ENCODE data around the gene TEX19.

TEX19 gene

DNA sequence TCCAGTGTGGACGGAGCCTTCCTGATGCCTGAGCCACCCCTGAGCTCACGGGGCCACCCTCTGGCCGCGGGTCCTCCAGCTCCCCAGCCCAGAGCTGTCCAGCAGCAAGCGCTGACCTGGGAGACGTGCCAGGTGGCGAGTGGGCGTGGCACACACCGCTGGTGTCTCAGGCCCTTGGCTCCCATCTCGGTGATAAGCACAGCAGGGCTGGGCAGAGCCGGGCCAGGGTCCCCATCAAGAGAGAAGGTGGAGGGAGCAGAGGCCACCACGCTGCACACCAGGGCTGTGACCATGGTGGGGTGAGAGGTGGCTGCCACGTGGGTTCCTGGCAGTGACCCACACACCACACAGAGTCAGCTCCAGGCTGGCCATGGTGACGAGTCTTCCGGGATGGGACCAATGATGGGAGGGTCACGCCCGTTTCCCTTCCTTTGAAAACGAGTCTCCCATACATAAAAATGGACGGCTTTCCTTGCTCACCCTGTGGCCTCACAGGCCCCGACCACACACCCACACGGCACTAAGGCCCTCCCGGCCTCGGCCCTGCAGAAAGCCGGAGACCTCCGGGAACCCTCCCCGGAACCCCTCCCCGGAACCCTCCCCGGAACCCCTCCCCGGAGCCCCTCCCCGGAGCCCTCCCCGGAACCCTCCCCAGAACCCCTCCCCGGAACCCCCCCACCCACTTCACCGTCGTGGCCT, 29.3 kb downstream of the TEX19 start:
- DNase-seq (ENCODE audit: low read depth), result no peak
- no peak overlapping the region for H3K4me3 ChIP-seq (ENCODE audit: low read depth, low read length)
- TF ChIP-seq, protein P1, sequence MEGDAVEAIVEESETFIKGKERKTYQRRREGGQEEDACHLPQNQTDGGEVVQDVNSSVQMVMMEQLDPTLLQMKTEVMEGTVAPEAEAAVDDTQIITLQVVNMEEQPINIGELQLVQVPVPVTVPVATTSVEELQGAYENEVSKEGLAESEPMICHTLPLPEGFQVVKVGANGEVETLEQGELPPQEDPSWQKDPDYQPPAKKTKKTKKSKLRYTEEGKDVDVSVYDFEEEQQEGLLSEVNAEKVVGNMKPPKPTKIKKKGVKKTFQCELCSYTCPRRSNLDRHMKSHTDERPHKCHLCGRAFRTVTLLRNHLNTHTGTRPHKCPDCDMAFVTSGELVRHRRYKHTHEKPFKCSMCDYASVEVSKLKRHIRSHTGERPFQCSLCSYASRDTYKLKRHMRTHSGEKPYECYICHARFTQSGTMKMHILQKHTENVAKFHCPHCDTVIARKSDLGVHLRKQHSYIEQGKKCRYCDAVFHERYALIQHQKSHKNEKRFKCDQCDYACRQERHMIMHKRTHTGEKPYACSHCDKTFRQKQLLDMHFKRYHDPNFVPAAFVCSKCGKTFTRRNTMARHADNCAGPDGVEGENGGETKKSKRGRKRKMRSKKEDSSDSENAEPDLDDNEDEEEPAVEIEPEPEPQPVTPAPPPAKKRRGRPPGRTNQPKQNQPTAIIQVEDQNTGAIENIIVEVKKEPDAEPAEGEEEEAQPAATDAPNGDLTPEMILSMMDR (IDR thresholded peaks at IDR 0.05; ENCODE audit: low read depth, low read length, missing control alignments), result no peak

DNA sequence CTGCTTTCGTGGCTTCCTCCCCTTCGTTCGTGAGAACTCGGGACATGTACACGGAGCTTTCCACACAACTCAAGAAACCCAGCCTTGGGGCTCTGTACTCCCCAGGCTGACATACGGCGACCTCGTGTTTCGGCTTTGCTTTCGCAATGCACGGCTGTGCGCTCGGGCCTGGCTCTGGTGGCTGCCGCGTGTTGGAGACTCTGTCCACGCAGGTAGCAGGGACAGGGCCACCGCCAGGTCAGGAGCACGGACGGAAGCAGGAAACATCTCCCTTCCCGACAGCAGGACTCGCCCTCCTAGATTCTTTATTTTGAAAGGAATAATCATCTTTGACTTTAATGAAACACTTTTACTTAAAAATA, 29.9 kb downstream of the TEX19 start:
- DNase-seq (ENCODE audit: low read depth), result no peak
- TF ChIP-seq, protein P1 (IDR thresholded peaks at IDR 0.05; ENCODE audit: low read depth, low read length, missing control alignments), result no peak
- H3K4me3 ChIP-seq (ENCODE audit: low read depth, low read length), result no peak overlapping the region

- no peak overlapping the region for H3K4me3 ChIP-seq (ENCODE audit: low read depth, low read length)
- TF ChIP-seq, protein P1 (IDR thresholded peaks at IDR 0.05; ENCODE audit: low read depth, low read length, missing control alignments), result no peak
- no peak for DNase-seq (ENCODE audit: low read depth)
Measured at GRCh38 chr17:82389379-82389778, 30.3 kb downstream of the TEX19 start.

GRCh38 chr17:82390015-82390859, 31.2 kb downstream of the TEX19 start:
- no peak overlapping the region for H3K4me3 ChIP-seq (ENCODE audit: low read depth, low read length)
- TF ChIP-seq, protein P1 (IDR thresholded peaks at IDR 0.05; ENCODE audit: low read depth, low read length, missing control alignments), result no peak
- no peak for DNase-seq (ENCODE audit: low read depth)

DNA sequence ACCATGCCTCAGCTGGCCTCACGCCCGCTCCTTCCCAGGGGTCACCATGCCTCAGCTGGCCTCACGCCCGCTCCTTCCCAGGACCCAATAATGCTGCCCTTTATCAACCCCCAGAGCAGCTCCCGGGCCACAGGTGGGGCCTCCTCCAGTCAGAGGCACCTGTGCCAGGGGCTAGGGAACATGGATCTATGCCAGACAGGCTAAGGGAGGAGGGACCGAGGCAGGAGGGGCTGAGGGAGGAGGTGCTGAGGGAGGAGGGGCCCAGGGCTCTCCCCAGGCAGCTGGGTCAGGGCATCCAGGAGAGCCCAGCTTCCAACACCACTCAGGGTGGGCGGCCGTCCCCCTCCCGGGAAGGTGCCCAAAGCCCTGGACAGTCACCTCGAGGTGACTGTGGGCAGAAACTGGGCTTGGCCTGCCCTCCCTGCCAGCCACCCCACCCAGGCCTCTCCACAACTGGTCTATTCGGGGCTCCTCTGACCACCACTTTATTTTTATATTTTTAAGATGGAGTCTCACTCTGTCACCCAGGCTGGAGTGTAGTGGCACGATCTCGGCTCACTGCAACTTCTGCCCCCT, 31.9 kb downstream of the TEX19 start:
- no peak overlapping the region for H3K4me3 ChIP-seq (ENCODE audit: low read depth, low read length)
- DNase-seq (ENCODE audit: low read depth), result no peak
- TF ChIP-seq, protein P1 (IDR thresholded peaks at IDR 0.05; ENCODE audit: low read depth, low read length, missing control alignments), result no peak

GRCh38 chr17:82391496-82392066, 32.5 kb downstream of the TEX19 start:
- DNase-seq (ENCODE audit: low read depth), result no peak

More at GRCh38 chr17:82391496-82392066, 32.5 kb downstream of the TEX19 start:
- no peak overlapping the region for H3K4me3 ChIP-seq (ENCODE audit: low read depth, low read length)
- TF ChIP-seq, protein P1 (IDR thresholded peaks at IDR 0.05; ENCODE audit: low read depth, low read length, missing control alignments), result no peak

Data from GM12864 (cell line).